T-helper 1 cell (primary cell): ENCODE results near the gene KCNIP3.
"Not testable (repeated sequence)": the region's sequence is repeated elsewhere in the genome, so short reads cannot be mapped to it uniquely, and the experiment has no call there.

ENCODE experiments used
- DNase-seq, 5 donors: peaks; one replicate each; pipeline ENCODE4 v3.0.0-alpha.2; 2012 to 2020

The KCNIP3 gene

DNA sequence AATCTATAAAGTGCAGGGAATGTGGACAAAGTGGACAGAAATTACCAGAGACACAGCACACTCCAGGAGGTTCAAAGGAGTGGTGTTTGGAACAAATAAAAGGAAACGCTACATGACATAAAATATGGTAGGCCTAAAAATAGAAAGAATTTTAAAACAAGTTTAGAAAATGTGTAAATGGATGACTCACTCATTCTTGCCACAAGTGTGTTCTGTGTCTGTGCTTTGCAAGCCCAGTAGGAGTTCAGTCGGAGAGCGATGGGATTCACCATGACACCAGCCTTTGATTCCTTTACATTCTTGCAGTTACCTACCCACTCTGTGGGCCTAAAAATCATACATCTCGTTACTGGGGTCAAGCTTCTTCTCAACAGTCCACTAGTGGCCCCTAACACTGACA lies 136.2 kb downstream of the KCNIP3 start:
- not testable (repeated sequence) for DNase-seq

GRCh38 chr2:95433973-95434372 lies 136.8 kb downstream of the KCNIP3 start:
- not testable (repeated sequence) for DNase-seq

- DNase-seq, result not testable (repeated sequence)
Measured at GRCh38 chr2:95434507-95435076, 137.4 kb downstream of the KCNIP3 start.

- DNase-seq, result not testable (repeated sequence)
Measured at GRCh38 chr2:95435162-95435871, 138.2 kb downstream of the KCNIP3 start.
